A375 (cell line): ENCODE data around the gene INAFM2. TPM values are rescaled to one million over a fixed set of nuclear protein-coding genes. Genes with fewer than 3 reads are reported as not detected.

Experiments used
- total RNA-seq: library from RNA; depleted of rRNA; stranded (reverse); fragments of >200 nt; shearing (Covaris generic); gene quantifications from 2 replicates; pipeline ENCODE4 v1.2.3, GENCODE V29; 2014; rRNA removed

INAFM2 gene
- 16.1 and 17.4 TPM in 2 replicates for total RNA-seq

DNA sequence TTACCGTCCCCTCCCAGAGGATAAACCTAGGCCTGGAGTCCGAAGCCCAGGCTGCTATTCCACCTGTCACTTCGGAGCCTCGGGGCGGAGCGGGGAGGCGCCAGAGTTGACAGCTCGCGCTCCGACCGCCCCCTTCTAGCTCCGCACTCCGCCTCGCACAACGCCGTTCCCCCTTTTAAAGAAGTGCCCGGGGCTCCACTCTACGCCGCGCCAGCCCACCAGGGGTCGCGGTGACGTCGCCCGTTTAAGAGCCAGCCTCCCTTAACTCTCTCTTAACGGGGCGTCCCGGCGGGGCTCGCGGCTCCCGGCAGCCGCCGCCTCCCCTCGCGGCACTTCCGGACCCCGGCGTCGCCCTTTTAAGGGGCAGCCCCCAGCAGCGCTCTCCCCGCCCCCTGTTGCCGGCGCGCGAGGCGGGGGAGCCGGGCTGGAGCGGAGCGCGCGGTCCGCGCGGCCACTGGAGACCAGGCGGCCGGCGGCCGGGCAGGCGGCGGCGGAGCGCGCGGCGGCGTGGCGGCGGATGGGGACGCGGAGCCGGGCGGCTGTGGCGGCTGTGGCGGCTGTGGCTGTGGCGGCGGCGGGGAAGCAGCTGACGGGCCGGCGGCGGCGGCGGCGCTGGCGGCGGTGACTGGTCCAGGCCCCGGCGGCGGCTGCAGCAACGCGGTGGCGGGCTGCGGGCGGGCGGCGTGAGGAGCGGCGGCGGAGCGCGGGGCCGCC, at the start of gene INAFM2:
Gene INAFM2 (plus strand): TSS at position 454 of the 714 bp plus-strand sequence. CDS start 364 bp downstream, outside the sequence.

GRCh38 chr15:40282869-40283614, 40.5 kb upstream of the INAFM2 start, which contains the start of gene ANKRD63:
Gene ANKRD63 (minus strand): TSS chr15:40283064. CDS start chr15:40282586, 478 bp downstream.

GRCh38 chr15:40307421-40308211, 15.9 kb upstream of the INAFM2 start, which contains the start of gene PLCB2:
Gene PLCB2 (minus strand): TSS chr15:40307935. CDS start chr15:40307672, 263 bp downstream.

GRCh38 chr15:40340740-40341400, 17.4 kb downstream of the INAFM2 start, which contains the start of gene CCDC9B:
Gene CCDC9B (minus strand): TSS chr15:40340939. CDS start chr15:40340819, 120 bp downstream.

GRCh38 chr15:40357723-40358470, 34.4 kb downstream of the INAFM2 start, which contains the start of gene DISP2:
Gene DISP2 (plus strand): TSS chr15:40358219. CDS start chr15:40358322, 103 bp downstream.

Other genes starting within 250 kb of the INAFM2 start
- gene BMF, start 214.8 kb upstream of the INAFM2 start, total RNA-seq = 4.8 and 8.1 TPM in 2 replicates
- 54.6 and 74.5 TPM in 2 replicates for gene BUB1B, start 162.6 kb upstream of the INAFM2 start, total RNA-seq
- 0.64 and 0.91 TPM in 2 replicates for gene PAK6, start 84.6 kb upstream of the INAFM2 start, total RNA-seq
- 0.34 and 0.37 TPM in 2 replicates for gene ANKRD63, start 40.6 kb upstream of the INAFM2 start, total RNA-seq
- 0.98 and 1.9 TPM in 2 replicates for gene PLCB2, start 15.8 kb upstream of the INAFM2 start, total RNA-seq
- gene CCDC9B, start 17.2 kb downstream of the INAFM2 start, total RNA-seq = 47.7 and 53.8 TPM in 2 replicates
- not detected in 2 replicates for gene PHGR1, start 27.3 kb downstream of the INAFM2 start, total RNA-seq
- gene DISP2, start 34.5 kb downstream of the INAFM2 start, total RNA-seq = 0.15 and 1.0 TPM in 2 replicates
- gene KNSTRN, start 59.0 kb downstream of the INAFM2 start, total RNA-seq = 114 and 118 TPM in 2 replicates
- 33.1 and 36.4 TPM in 2 replicates for gene IVD, start 82.1 kb downstream of the INAFM2 start, total RNA-seq
- 9.8 and 12.5 TPM in 2 replicates for gene BAHD1, start 117.3 kb downstream of the INAFM2 start, total RNA-seq
- gene CHST14, start 147.3 kb downstream of the INAFM2 start, total RNA-seq = 18.4 and 22.0 TPM in 2 replicates
- 8.9 and 10.5 TPM in 2 replicates for gene CCDC32, start 241.3 kb downstream of the INAFM2 start, total RNA-seq
- 28.7 and 32.2 TPM in 2 replicates for gene RPUSD2, start 245.6 kb downstream of the INAFM2 start, total RNA-seq